ENCODE measurements around the gene KRTAP2-1.
"Not testable (repeated sequence)": the region's sequence is repeated elsewhere in the genome, so short reads cannot be mapped to it uniquely, and the experiment has no call there.

Gene KRTAP2-1

GRCh38 chr17:41037853-41038350 is 9.2 kb downstream of the KRTAP2-1 start:
- TF ChIP-seq ZNF274 (IDR thresholded peaks at IDR 0.05; ENCODE audit: low read depth, low read length), result no peak
- no peak overlapping the region for H3K4me3 ChIP-seq (ENCODE audit: low read length)

- not testable (repeated sequence) for H3K4me3 ChIP-seq (ENCODE audit: low read length)
Measured at GRCh38 chr17:41034346-41034935, 12.7 kb downstream of the KRTAP2-1 start, which contains the start of gene KRTAP1-3. Gene KRTAP1-3, minus strand, starts transcription at chr17:41034874. Its CDS starts 53 bp downstream, at chr17:41034821.

GRCh38 chr17:41029633-41030245 is 17.4 kb downstream of the KRTAP2-1 start, which contains the start of gene KRTAP1-4:
Gene KRTAP1-4, minus strand, starts transcription at chr17:41030195. Its CDS starts 117 bp downstream, at chr17:41030078.
- H3K4me3 ChIP-seq (ENCODE audit: low read length), result no peak within 1 kb of the TSS
- TF ChIP-seq ZNF274 (IDR thresholded peaks at IDR 0.05; ENCODE audit: low read depth, low read length), result no peak

GRCh38 chr17:41026715-41027471 is 20.2 kb downstream of the KRTAP2-1 start, which contains the start of gene KRTAP1-5:
Gene KRTAP1-5, minus strand, starts transcription at chr17:41027208. Its CDS starts 53 bp downstream, at chr17:41027155.
- no peak within 1 kb of the TSS for H3K4me3 ChIP-seq (ENCODE audit: low read length)
- TF ChIP-seq ZNF274 (IDR thresholded peaks at IDR 0.05; ENCODE audit: low read depth, low read length), result no peak

GRCh38 chr17:41024697-41025096 is 22.4 kb downstream of the KRTAP2-1 start:
- no peak overlapping the region for H3K4me3 ChIP-seq (ENCODE audit: low read length)
- no peak for TF ChIP-seq ZNF274 (IDR thresholded peaks at IDR 0.05; ENCODE audit: low read depth, low read length)

- H3K4me3 ChIP-seq (ENCODE audit: low read length), result no peak overlapping the region
- TF ChIP-seq ZNF274 (IDR thresholded peaks at IDR 0.05; ENCODE audit: low read depth, low read length), result no peak
Measured at GRCh38 chr17:41020336-41020735, 26.8 kb downstream of the KRTAP2-1 start.

GRCh38 chr17:41019415-41019814 is 27.7 kb downstream of the KRTAP2-1 start:
- TF ChIP-seq ZNF274 (IDR thresholded peaks at IDR 0.05; ENCODE audit: low read depth, low read length), result no peak
- H3K4me3 ChIP-seq (ENCODE audit: low read length), result no peak overlapping the region

GRCh38 chr17:41018541-41018940 is 28.6 kb downstream of the KRTAP2-1 start:
- TF ChIP-seq ZNF274 (IDR thresholded peaks at IDR 0.05; ENCODE audit: low read depth, low read length), result no peak
- no peak overlapping the region for H3K4me3 ChIP-seq (ENCODE audit: low read length)

GRCh38 chr17:41016578-41017215 is 30.4 kb downstream of the KRTAP2-1 start:
- H3K4me3 ChIP-seq (ENCODE audit: low read length), result no peak overlapping the region
- no peak for TF ChIP-seq ZNF274 (IDR thresholded peaks at IDR 0.05; ENCODE audit: low read depth, low read length)

GRCh38 chr17:41015454-41015853 is 31.7 kb downstream of the KRTAP2-1 start:
- TF ChIP-seq ZNF274 (IDR thresholded peaks at IDR 0.05; ENCODE audit: low read depth, low read length), result no peak
- H3K4me3 ChIP-seq (ENCODE audit: low read length), result no peak overlapping the region

DNA sequence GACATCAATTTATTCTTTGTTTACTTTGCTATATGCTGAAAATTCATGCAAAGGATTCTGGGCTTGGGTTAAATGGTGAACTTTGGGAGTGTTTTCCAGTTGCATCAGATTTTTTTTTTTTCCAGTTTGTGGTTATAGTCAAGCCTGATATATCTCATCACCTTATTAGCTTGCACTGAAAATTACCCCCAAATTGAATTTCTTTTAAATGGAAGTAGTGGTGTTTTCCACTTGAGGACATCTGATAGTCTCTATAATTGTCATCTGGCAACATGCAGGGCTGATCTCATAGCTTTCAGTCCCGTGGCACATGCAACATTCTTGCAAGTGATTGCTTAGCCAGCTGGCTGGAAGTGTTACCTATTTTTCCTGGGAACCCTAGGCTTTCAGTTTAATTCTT is 33.5 kb downstream of the KRTAP2-1 start:
- TF ChIP-seq ZNF274 (IDR thresholded peaks at IDR 0.05; ENCODE audit: low read depth, low read length), result no peak

GRCh38 chr17:41013181-41013580 is 33.9 kb downstream of the KRTAP2-1 start:
- no peak for TF ChIP-seq ZNF274 (IDR thresholded peaks at IDR 0.05; ENCODE audit: low read depth, low read length)
- no peak overlapping the region for H3K4me3 ChIP-seq (ENCODE audit: low read length)

More for the DNA sequence above, 33.5 kb downstream of the KRTAP2-1 start:
- no peak overlapping the region for H3K4me3 ChIP-seq (ENCODE audit: low read length)

DNA sequence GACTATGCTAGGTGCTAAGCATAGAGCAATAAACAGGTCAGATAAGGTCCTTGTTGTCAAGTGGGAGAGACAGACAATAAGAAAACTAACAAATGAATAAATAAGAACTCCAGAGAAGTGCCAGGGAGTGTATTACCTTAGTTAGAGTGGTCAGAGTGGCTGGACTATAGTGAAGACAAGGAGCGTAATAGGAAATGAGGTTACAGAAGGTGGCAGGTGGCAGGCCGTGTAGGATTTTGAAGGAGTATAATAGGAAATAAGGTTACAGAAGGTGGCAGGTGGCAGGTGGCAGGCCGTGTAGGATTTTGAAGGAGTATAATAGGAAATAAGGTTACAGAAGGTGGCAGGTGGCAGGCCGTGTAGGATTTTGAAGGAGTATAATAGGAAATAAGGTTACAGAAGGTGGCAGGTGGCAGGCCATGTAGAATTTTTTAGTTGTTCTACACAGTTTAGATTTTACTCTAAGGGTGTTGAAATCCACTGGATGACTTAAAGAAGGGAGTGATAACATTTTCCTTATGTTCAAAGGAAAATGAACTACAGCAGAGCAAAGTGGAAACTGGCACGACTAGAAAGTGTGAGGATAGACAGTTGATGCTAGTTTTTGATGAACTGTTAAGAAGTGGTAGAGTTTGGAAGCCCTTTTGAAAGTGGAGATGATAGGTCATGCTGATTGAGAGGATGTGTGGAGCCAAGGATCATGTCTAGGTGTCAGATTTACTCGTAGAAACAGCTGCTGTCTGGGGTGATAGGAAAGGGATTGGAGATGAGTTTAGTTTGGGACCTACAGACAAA is 34.6 kb downstream of the KRTAP2-1 start:
- TF ChIP-seq ZNF274 (IDR thresholded peaks at IDR 0.05; ENCODE audit: low read depth, low read length), result no peak
- H3K4me3 ChIP-seq (ENCODE audit: low read length), result no peak overlapping the region
